ENCODE data around the gene EHD2. TPM values are rescaled to one million over a fixed set of nuclear protein-coding genes. Genes with fewer than 3 reads are reported as not detected.

Gene EHD2
- total RNA-seq, 1 experiment from 2014 or later: 60.5 TPM

DNA sequence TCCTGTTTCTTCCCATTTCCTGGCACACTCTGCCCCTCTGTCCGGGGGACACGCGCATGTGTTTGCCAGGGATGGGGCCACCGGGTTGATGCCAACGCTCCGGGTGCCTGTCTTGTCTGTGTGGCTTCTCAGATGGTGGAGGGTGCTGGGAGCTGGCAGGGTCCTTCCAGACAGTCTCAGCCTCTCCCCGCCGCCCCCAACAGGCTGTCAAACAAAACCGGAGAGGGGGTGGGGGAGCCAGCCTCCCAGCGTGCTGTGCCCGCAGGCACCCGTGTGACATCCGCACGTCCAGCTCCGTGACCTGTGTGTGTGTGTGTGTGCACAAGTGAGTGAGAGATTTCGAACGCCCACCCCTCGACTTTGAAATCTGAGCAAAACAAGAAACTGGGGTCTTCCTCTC, 10.6 kb upstream of the EHD2 start (continued):
- TF ChIP-seq ZBTB33 (IDR thresholded peaks at IDR 0.05; ENCODE audit: extremely low read depth, insufficient replicate concordance, low read length): no peak
- no peak for TF ChIP-seq ATF3 (IDR thresholded peaks at IDR 0.05)
- TF ChIP-seq CEBPB (IDR thresholded peaks at IDR 0.05; ENCODE audit: low read depth): no peak

DNA sequence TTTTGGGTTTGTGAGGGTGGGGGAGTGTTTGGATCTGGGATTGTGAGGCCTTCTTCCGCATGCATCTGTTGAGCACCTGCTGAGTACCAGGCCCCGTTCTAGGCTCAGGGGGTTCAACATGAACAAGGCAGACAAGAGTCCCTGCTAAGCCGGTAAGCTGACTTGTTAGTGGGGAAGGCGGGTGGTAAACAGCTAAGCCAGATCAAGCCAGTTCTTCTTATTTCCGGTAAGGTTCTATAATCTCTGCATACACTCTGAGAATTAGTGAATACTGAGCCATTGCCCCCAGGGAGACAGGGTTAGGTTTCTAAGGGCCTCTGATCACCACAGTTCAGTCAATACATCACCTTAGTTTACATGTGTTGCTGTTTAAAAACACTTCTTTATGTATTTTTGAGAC, 9.9 kb upstream of the EHD2 start:
- Histone ChIP-seq H3K9me3 (ENCODE audit: control insufficient read depth in 1 of 2, insufficient read depth in 1 of 2, low read depth in 1 of 2, low read length in 2 of 2) (no peaks in the 10 kb centered on the region), H3K4me3 (replicated peaks in 1 of 2; ENCODE audit: low read depth in 1 of 2, low read length in 2 of 2) (no peak overlapping the region), H3K4me1 (ENCODE audit: control insufficient read depth in 1 of 2, insufficient read depth in 2 of 2, low read length in 2 of 2) (peaks cover 0 to 13% of the 10 kb centered on the region in 2 experiments; a peak in 2 of 4 replicates), H3K27ac (ENCODE audit: low read depth, low read length) (no peak overlapping the region), H3K9me2 (ENCODE audit: insufficient read depth) (no peaks in the 10 kb centered on the region), H3K27me3 (ENCODE audit: insufficient read depth, low read length) (no peaks in the 10 kb centered on the region), H2AFZ (ENCODE audit: low read depth, low read length, poor library complexity, severe bottlenecking) (no peak overlapping the region), H3K36me3 (ENCODE audit: control insufficient read depth in 1 of 2, insufficient read depth in 2 of 2, low read length in 2 of 2) (peaks cover 7 to 10% of the 10 kb centered on the region in 2 experiments; a peak in 3 of 4 replicates), H4K20me1 (ENCODE audit: insufficient read depth) (no peaks in the 10 kb centered on the region), H3K4me2 (ENCODE audit: low read length) (no peak overlapping the region), H3K9ac (ENCODE audit: low read length) (no peak overlapping the region), H3K79me2 (ENCODE audit: insufficient read depth, low read length) (no peaks in the 10 kb centered on the region)
- ChIA-PET CTCF (interaction anchor here (0.6 to 2.3 kb wide), 4 partner anchors 9 to 881 kb away, joined by 3 to 8 read pairs (median 6); no protein-coding TSS in a partner anchor), RAD21 (ENCODE audit: low non-redundant PET in 1 of 2, low total read pairs in 2 of 2, uncharacterized antibody in 2 of 2, unreplicated experiment in 2 of 2) (no interaction called here), POLR2A (interaction anchor here (0.7 kb wide), 1 partner anchor 275 kb away, joined by 3 read pairs; no protein-coding TSS in a partner anchor)
- BruUV-seq (replicated peaks): no TSS peak
- TF ChIP-seq EZH2phosphoT487 (IDR thresholded peaks at IDR 0.05; ENCODE audit: borderline replicate concordance) (no peak), FOSL1 (IDR thresholded peaks at IDR 0.05; ENCODE audit: low read depth) (no peak), SIN3A (IDR thresholded peaks at IDR 0.05; ENCODE audit: low read depth) (no peak), RAD21 (IDR thresholded peaks at IDR 0.05; ENCODE audit: low read depth) (no peak), ZFX (IDR thresholded peaks at IDR 0.05) (no peak), CTCF (IDR thresholded peaks at IDR 0.05 in 2 of 3, conservative IDR thresholded peaks at IDR 0.05 in 1 of 3; ENCODE audit: borderline replicate concordance in 1 of 3, insufficient read depth in 1 of 3, low read depth in 2 of 3, low read length in 2 of 3) (no peak), SRF (IDR thresholded peaks at IDR 0.05; ENCODE audit: low read depth) (no peak), EGR1 (IDR thresholded peaks at IDR 0.05; ENCODE audit: low read depth) (no peak), ZNF274 (IDR thresholded peaks at IDR 0.05; ENCODE audit: low read depth, low read length) (no peak), POLR2AphosphoS5 (IDR thresholded peaks at IDR 0.05; ENCODE audit: low read depth, low read length) (no peak), EZH2 (IDR thresholded peaks at IDR 0.05) (no peak), REST (IDR thresholded peaks at IDR 0.05; ENCODE audit: low read depth) (no peak), TCF7L2 (IDR thresholded peaks at IDR 0.05; ENCODE audit: borderline replicate concordance, extremely low read depth, insufficient read depth, insufficient read length) (no peak)
- TF ChIP-seq, protein P1, sequence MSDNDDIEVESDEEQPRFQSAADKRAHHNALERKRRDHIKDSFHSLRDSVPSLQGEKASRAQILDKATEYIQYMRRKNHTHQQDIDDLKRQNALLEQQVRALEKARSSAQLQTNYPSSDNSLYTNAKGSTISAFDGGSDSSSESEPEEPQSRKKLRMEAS (IDR thresholded peaks at IDR 0.05): no peak
- DNase-seq (ENCODE audit: low read depth, low spot score) (no peak), ATAC-seq (no peak)
- intact Hi-C loops (cut with micrococcal nuclease): no loop called here

All from HCT116 (cell line).